Measurements from ENCODE around the gene DISC1.
"Not testable (repeated sequence)": the region's sequence is repeated elsewhere in the genome, so short reads cannot be mapped to it uniquely, and the experiment has no call there.

Gene DISC1

DNA sequence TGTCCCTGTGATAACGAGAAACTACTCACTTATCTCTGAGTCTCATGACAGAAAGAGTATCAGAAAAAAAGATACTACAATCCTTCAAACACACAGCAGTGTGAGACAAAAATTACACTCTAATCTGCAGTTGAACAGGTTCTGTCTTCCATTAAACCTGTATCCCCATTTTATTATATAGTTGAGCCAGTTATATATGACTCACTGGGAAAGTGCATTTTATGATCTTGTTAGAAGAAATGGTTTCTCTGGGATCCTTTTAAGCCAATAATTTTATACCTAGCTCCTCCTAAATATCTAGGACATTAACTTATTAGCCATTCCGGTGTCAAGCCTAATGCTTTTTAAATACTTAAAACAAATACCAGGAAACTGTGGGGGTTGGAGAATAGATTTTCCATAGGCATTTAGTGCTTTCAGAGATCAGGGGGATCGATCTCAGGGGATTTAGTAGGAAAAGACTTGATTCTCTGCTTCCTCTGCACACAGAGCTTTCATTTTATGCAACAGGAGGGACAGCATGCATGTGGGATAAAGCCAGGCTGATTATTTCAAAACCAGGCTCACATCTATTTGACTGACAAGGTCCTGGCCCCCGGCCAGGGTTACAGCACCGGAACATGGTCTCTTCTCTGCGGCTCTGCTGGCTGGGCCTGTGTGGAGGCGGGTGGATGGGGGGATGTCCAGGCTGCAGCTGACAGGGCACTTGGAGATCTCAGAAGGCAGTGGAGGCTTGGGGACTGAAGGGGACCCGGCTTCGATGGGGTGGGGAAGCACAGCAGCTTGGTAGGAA is 310.6 kb downstream of the DISC1 start:
- no peak for DNase-seq

DNA sequence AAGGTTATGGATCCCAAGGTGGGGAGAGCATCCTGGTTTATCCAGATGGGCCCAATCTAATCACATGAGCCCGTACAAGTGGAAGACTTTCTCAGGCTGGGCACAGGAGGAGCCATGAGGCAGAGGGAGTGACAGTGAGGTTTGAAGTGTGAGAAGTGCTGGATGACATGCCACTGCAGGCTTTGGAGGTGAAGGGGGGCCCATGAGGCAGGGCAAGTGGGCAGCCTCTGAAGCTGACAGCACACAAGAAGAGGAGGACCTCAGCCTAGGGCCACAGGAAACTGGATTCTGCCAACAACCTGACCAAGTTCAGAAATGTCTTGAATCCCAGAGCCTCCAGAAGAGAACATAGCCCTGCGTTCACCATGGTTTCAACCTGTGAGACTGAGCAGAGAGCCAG is 311.6 kb downstream of the DISC1 start:
- no peak for DNase-seq

GRCh38 chr1:231938711-231939110 is 312.1 kb downstream of the DISC1 start:
- DNase-seq, result no peak

GRCh38 chr1:231939118-231939517 is 312.5 kb downstream of the DISC1 start:
- no peak for DNase-seq

- no peak for DNase-seq
These were observed 313.5 kb downstream of the DISC1 start for GRCh38 chr1:231940116-231940515.

DNA sequence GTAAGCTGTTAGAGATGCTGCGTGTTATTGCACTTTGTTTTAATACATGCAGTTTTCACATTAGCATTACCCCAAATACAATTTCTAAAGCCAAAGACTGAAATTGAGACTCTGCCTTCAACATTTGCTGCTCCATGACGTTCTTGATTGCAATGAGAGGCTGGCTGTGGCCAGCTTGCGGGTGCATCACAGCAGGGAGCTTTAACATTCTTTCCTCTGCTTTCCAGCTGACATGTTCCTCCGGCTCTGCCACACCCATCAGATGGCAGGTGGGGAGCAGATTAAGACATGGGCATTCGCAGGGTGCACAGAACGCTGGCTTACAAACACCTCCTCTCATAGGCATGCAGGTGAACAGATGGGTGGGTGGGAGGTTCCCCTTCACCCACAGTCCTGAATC is 314.1 kb downstream of the DISC1 start:
- no peak for DNase-seq

- no peak for DNase-seq
These were observed 316.5 kb downstream of the DISC1 start for GRCh38 chr1:231943084-231943483.

- not testable (repeated sequence) for DNase-seq
These were observed 321.5 kb downstream of the DISC1 start for GRCh38 chr1:231948102-231948501.

GRCh38 chr1:231949277-231950091 is 322.9 kb downstream of the DISC1 start:
- DNase-seq, result no peak

- DNase-seq, result no peak
These were observed 323.9 kb downstream of the DISC1 start for GRCh38 chr1:231950331-231951128.

DNA sequence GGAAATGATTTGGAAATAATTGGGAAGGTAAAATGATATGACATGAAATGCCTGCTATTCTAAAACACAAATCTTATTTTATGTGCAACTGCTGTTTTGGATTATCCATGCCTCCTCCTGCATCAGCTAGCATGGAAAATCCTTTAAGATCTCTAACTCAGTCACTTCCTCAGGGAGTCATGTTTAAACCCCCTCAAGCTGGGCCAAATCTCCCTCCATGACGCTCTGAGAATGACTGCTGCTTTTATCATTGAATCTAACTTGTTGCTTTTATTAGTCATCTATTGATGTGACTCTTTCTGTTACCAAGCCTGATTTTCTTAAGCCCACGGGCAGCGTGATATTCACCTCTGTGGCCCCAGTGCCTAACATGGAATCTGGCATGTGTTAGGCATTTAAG is 324.8 kb downstream of the DISC1 start:
- peak in 1 of 3 donors; percentile 4 for DNase-seq

GRCh38 chr1:231952154-231952553 is 325.6 kb downstream of the DISC1 start:
- no peak for DNase-seq

DNA sequence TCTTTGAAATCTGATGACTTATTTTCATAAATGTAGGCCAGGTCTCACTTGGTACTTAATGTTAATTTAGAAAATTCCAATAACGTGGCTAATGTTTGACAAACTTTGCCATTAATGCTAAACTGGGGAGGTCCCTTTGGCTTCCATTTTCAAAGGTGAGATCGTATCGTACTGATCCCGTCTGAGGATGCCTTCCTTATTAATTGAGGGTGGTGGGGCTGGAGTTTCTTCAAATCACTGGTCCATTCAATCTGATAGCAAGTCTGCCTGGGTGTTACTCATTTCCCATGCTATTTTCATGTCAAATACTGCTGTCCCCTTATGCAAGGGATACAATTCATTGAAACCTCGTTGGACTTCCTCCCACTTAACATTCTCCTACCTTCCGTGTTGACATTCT is 327.1 kb downstream of the DISC1 start:
- DNase-seq, result no peak

- DNase-seq, result no peak
These were observed 328.2 kb downstream of the DISC1 start for GRCh38 chr1:231954751-231955150.

GRCh38 chr1:231957359-231957758 is 330.8 kb downstream of the DISC1 start:
- DNase-seq, result no peak

- DNase-seq, result no peak
These were observed 331.9 kb downstream of the DISC1 start for GRCh38 chr1:231958448-231958847.

- DNase-seq, result no peak
These were observed 332.8 kb downstream of the DISC1 start for GRCh38 chr1:231959225-231959884.

- not testable (repeated sequence) for DNase-seq
These were observed 335.2 kb downstream of the DISC1 start for GRCh38 chr1:231961801-231962200.

DNA sequence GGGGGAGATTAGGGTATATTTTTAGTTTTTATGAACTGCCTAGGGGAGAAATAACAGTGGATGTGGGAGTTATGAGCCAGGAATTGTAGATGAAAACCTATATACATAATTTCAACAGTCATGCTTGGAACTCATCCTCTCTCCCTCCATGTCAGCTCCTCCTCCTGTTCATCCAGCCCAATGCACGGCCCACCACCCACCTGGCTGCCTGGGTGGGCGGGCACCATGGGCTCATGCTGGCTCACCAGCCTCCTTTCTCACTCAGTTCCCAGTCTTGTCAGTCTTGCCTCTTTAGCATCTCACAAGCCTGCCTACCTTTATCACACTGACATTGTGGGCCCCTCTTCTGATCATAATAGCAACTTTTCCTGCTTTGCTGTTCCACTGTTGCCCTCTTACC is 336.0 kb downstream of the DISC1 start:
- no peak for DNase-seq

DNA sequence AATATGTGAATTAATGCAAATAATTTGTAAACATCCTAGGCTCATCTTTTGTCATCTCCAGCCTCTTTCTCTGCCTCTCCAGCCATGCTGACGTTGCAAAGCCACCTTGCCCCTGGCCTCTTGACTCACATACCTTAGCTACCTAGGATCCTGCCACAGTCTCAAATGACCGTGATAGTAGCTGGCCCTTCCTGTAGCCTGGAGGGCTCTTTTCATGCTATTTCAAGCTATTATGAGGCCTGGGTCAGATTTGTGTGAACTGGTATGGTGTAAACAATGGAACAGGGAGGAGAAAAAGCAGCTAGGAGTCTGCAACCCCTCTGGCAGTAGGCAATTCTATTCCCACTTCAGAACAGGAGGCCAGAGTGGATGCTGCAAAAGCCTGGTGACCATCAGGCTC is 337.7 kb downstream of the DISC1 start:
- no peak for DNase-seq

GRCh38 chr1:231964961-231965360 is 338.4 kb downstream of the DISC1 start:
- peak in 1 of 3 donors; percentile 32 for DNase-seq

GRCh38 chr1:231965615-231966014 is 339.0 kb downstream of the DISC1 start:
- DNase-seq, result no peak

GRCh38 chr1:231966983-231967382 is 340.4 kb downstream of the DISC1 start:
- no peak for DNase-seq
